HepG2 (cell line): ENCODE results near the gene PLXNA3. TPM values are rescaled to one million over a fixed set of nuclear protein-coding genes. Genes with fewer than 3 reads are reported as not detected.

Experiments used
- ATAC-seq: fragments of 200-7000 bp; cut with Tn5 transposase; 3 replicates; pipeline ENCODE4 v1.9.1; 2020; ENCODE audit warnings: mild to moderate bottlenecking, moderate library complexity
- BruUV-seq: library from RNA; stranded (reverse); fragments of 400-500 nt; replicated peaks from 2 replicates; lab custom pipeline; 2021; lab: Mats Ljungman, UMichigan
- CTCF ChIA-PET: fragments of 300-600 bp; formaldehyde crosslinking; extraction: SDS; loops from one replicate; lab custom pipeline; 2021; ENCODE audit warnings: low total read pairs, inconsistent platforms, low intra/inter-chr PET ratio; lab: Yijun Ruan, JAX
- POLR2A ChIA-PET: fragments of 350-600 bp; sonication (Branson Sonifier 250); formaldehyde crosslinking; loops from one replicate; lab custom pipeline; 2020; ENCODE audit warnings: antibody characterized with exemption, inconsistent platforms; lab: Yijun Ruan, JAX
- DNase-seq: peaks from one replicate; pipeline ENCODE4 v3.0.0-alpha.2; 2015; ENCODE audit warnings: low spot score
- FAIRE-seq: peaks from 3 replicates; lab custom pipeline; 2011; peaks lifted over from hg19 to GRCh38; lab: Jason Lieb, UNC
- H2AFZ ChIP-seq: one replicate; pipeline ENCODE4 v1.6.1; 2011; ENCODE audit warnings: low read length, inconsistent platforms
- H3K27ac ChIP-seq: fragments of 300-600 bp; 3 replicates; pipeline ENCODE4 v1.8.0; 2011; ENCODE audit warnings: mixed run types, mild to moderate bottlenecking, mixed read lengths, low read length, inconsistent platforms; ENCODE audit not compliant: insufficient read depth; ENCODE audit errors: extremely low read length
- H3K27me3 ChIP-seq, 2 experiments: fragments of 200-600 bp in 1 of 2; 2 replicates in 1 of 2; 3 replicates in 1 of 2; pipeline versions ENCODE4 v1.6.0 to v1.8.0; 2011; ENCODE audit warnings: low read length in 2 of 2, mild to moderate bottlenecking in 2 of 2, moderate library complexity in 2 of 2, inconsistent platforms in 1 of 2; ENCODE audit not compliant: insufficient read depth in 2 of 2, control insufficient read depth in 1 of 2
- H3K36me3 ChIP-seq, 2 experiments: fragments of 200-600 bp in 1 of 2; replicated peaks in 1 of 2; 2 replicates in 1 of 2; 3 replicates in 1 of 2; pipeline versions ENCODE4 v1.5.1 to v1.8.0; 2011; ENCODE audit warnings: low read length in 2 of 2, inconsistent platforms in 1 of 2; ENCODE audit not compliant: insufficient read depth in 2 of 2, control insufficient read depth in 1 of 2
- H3K4me1 ChIP-seq: 2 replicates; pipeline ENCODE4 v1.5.1; 2012; ENCODE audit warnings: low read length, inconsistent platforms; ENCODE audit not compliant: insufficient read depth
- H3K4me2 ChIP-seq: 2 replicates; pipeline ENCODE4 v1.6.0; 2011; ENCODE audit warnings: low read depth, low read length, inconsistent platforms
- H3K4me3 ChIP-seq, 3 experiments: fragments of 200-600 bp in 1 of 3; sonication (generic), shearing (Covaris generic) in 1 of 3; replicated peaks in 1 of 3; 2 replicates each; pipeline ENCODE4 v1.5.1; 2011 to 2016; ENCODE audit warnings: low read length in 3 of 3, inconsistent platforms in 2 of 3, low read depth in 2 of 3, mild to moderate bottlenecking in 2 of 3, control low read depth in 1 of 3, mixed read lengths in 1 of 3; ENCODE audit not compliant: insufficient read depth in 1 of 3
- H3K79me2 ChIP-seq: one replicate; pipeline ENCODE4 v1.6.1; 2011; ENCODE audit warnings: low read length, inconsistent platforms; ENCODE audit not compliant: insufficient read depth
- H3K9ac ChIP-seq: 2 replicates; pipeline ENCODE4 v1.6.0; 2011; ENCODE audit warnings: mild to moderate bottlenecking, low read depth, low read length, inconsistent platforms; ENCODE audit not compliant: insufficient read depth
- H3K9me3 ChIP-seq: 2 replicates; pipeline ENCODE4 v1.5.1; 2012; ENCODE audit warnings: mild to moderate bottlenecking, low read length
- H4K20me1 ChIP-seq: 2 replicates; pipeline ENCODE4 v1.6.0; 2011; ENCODE audit warnings: inconsistent platforms, mild to moderate bottlenecking, low read length, moderate library complexity; ENCODE audit not compliant: insufficient read depth
- ATF7-NPFF ChIP-seq: sonication (generic); formaldehyde crosslinking; IDR thresholded peaks from 2 replicates; pipeline ENCODE4 v1.8.1; 2023; ENCODE audit warnings: mild to moderate bottlenecking, low read depth, missing genetic modification reagents, moderate library complexity
- CSRNP1 ChIP-seq: sonication (generic); formaldehyde crosslinking; IDR thresholded peaks from 2 replicates; pipeline ENCODE4 v1.8.1; 2023; ENCODE audit warnings: mild to moderate bottlenecking, missing genetic modification reagents
- GATA4 ChIP-seq: sonication (generic); IDR thresholded peaks from 2 replicates; pipeline ENCODE4 v1.6.1; 2016; ENCODE audit warnings: antibody characterized with exemption, low read depth, borderline replicate concordance
- KLF6 ChIP-seq: IDR thresholded peaks from 2 replicates; pipeline ENCODE4 v1.8.0; 2016; ENCODE audit warnings: missing biosample characterization, missing genetic modification reagents
- POLR2A ChIP-seq, 2 experiments: IDR thresholded peaks; 2 replicates each; pipeline ENCODE4 v1.6.1; 2011; ENCODE audit warnings: low read depth in 2 of 2, low read length in 2 of 2, mild to moderate bottlenecking in 1 of 2, moderate library complexity in 1 of 2; ENCODE audit not compliant: insufficient read depth in 1 of 2
- STAT5B ChIP-seq: sonication (generic); formaldehyde crosslinking; IDR thresholded peaks from 2 replicates; pipeline ENCODE4 v1.4.0; 2020; ENCODE audit warnings: missing genetic modification reagents
- YEATS4 ChIP-seq: sonication (generic); formaldehyde crosslinking; IDR thresholded peaks from 2 replicates; pipeline ENCODE4 v1.4.0; 2020; ENCODE audit warnings: missing genetic modification reagents, borderline replicate concordance
- YY1 ChIP-seq: IDR thresholded peaks from 2 replicates; pipeline ENCODE4 v1.6.1; 2011; ENCODE audit warnings: low read length, low read depth, moderate library complexity, mild to moderate bottlenecking; ENCODE audit not compliant: insufficient read depth, insufficient replicate concordance
- ZNF644 ChIP-seq: IDR thresholded peaks from 2 replicates; pipeline ENCODE4 v1.6.1; 2016; ENCODE audit warnings: low read depth
- ZNF687 ChIP-seq: sonication (generic); formaldehyde crosslinking; IDR thresholded peaks from 2 replicates; pipeline ENCODE4 v1.5.1; 2020; ENCODE audit warnings: mild to moderate bottlenecking, missing genetic modification reagents, moderate library complexity
- WGBS: methylation state at CpG from one replicate; pipeline ENCODE4 v1.1.6; 2017; ENCODE audit warnings: low lambda C conversion rate; 5-methylcytosine and 5-hydroxymethylcytosine counted together
- in situ Hi-C: cut with HindIII; loops from 2 replicates; pipeline ENCODE4 v1.10.0; 2017; ENCODE audit warnings: low pct_unique_long_range_greater_than_20kb; ENCODE audit not compliant: extremely low pct_ligation_motif_present
- intact Hi-C: fragments of 100-400 bp; cut with micrococcal nuclease; formaldehyde crosslinking; loops from one replicate; pipeline ENCODE4 v1.10.0; 2022; ENCODE audit not compliant: unreplicated experiment
- polyA plus RNA-seq, 8 experiments: library from polyadenylated mRNA; depleted of rRNA in 3 of 8; stranded (reverse) in 7 of 8; unstranded in 1 of 8; fragments of >200 nt; fragmentation: Illumina TruSeq in 4 of 8; extraction: Trizol in 4 of 8; gene quantifications; 2 replicates each; pipeline versions ENCODE4 v1.2.1 to v1.2.3, GENCODE V29; 2011 to 2016; ENCODE audit warnings: low read depth in 4 of 8, missing spikeins in 1 of 8, mixed read lengths in 1 of 8; ENCODE audit not compliant: insufficient read depth in 1 of 8
- total RNA-seq, 5 experiments: library from RNA; depleted of rRNA; stranded (reverse); fragments of >200 nt; fragmentation: Illumina TruSeq; extraction: Trizol; gene quantifications; 2 replicates each; pipeline ENCODE4 v1.2.3, GENCODE V29; 2016; ENCODE audit warnings: low read depth in 1 of 5
- TF ChIP-seq, protein P1 (sequence below): sonication (generic); formaldehyde crosslinking; IDR thresholded peaks from 2 replicates; pipeline ENCODE4 v1.9.0; 2022; ENCODE audit warnings: missing genetic modification reagents, mild to moderate bottlenecking, borderline replicate concordance
- TF ChIP-seq, protein P2 (sequence below): IDR thresholded peaks from 2 replicates; pipeline ENCODE4 v1.6.1; 2016; ENCODE audit warnings: missing genetic modification reagents, missing compliant biosample characterization

Gene PLXNA3
- total and polyA plus RNA-seq, 2 of the 13 experiments (the other 11 are each of a cell fraction or from before 2014, with no cell fraction given) = 5.8 to 20.6 TPM

- DNase-seq (peak; percentile 45), ATAC-seq (peak; percentile 64), FAIRE-seq (peak; percentile 43)
- Histone ChIP-seq H3K4me3 (peak overlapping the region; percentile 57 to 73 (median 72)), H3K36me3 (0 out of 5 replicates have a peak, but pooled peaks cover 0 to 4% of the 10 kb centered on the region in 2 experiments), H3K4me2 (peak overlapping the region; percentile 71), H3K79me2 (no peaks in the 10 kb centered on the region), H3K27ac (peak overlapping the region; percentile 67), H3K27me3 (no peaks in the 10 kb centered on the region), H3K9ac (peak overlapping the region; percentile 71), H2AFZ (no peak overlapping the region), H3K4me1 (peaks cover 25% of the 10 kb centered on the region), H3K9me3 (no peaks in the 10 kb centered on the region), H4K20me1 (no peaks in the 10 kb centered on the region)
- BruUV-seq = no TSS peak
- intact Hi-C loops = no loop called here
- POLR2A ChIA-PET = interaction anchor here (0.6 to 4.9 kb wide), 9 partner anchors 9 to 105 kb away, joined by 3 to 75 read pairs (median 6); partner anchors contain the start of genes ATP6AP1, FAM3A, RPL10 and SLC10A3
- no CpG with 5 or more reads among the region's 29 CpGs for WGBS
- CTCF ChIA-PET = no interaction called here
- in situ Hi-C loops = loop anchor here (25.0 kb wide), 1 partner anchor 125 kb away; the partner anchor contains the start of genes G6PD and IKBKG
- peak; percentile 8; the same call in 1 of the 2 replicates for TF ChIP-seq ZNF687
- TF ChIP-seq STAT5B = no peak
- TF ChIP-seq POLR2A (IDR thresholded peaks at IDR 0.05; ENCODE audit: insufficient read depth in 1 of 2, low read depth in 2 of 2, low read length in 2 of 2) = peak in 1 of 2 experiments; percentile 68; a peak in 2 of 4 replicates
- TF ChIP-seq, protein P1, sequence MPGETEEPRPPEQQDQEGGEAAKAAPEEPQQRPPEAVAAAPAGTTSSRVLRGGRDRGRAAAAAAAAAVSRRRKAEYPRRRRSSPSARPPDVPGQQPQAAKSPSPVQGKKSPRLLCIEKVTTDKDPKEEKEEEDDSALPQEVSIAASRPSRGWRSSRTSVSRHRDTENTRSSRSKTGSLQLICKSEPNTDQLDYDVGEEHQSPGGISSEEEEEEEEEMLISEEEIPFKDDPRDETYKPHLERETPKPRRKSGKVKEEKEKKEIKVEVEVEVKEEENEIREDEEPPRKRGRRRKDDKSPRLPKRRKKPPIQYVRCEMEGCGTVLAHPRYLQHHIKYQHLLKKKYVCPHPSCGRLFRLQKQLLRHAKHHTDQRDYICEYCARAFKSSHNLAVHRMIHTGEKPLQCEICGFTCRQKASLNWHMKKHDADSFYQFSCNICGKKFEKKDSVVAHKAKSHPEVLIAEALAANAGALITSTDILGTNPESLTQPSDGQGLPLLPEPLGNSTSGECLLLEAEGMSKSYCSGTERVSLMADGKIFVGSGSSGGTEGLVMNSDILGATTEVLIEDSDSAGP (CRISPR knock-in tag) = 0 out of 2 replicates have a peak, but pooled peaks have one; percentile 2
- TF ChIP-seq CSRNP1 (CRISPR knock-in tag) = no peak
- TF ChIP-seq ZNF644 = no peak
- TF ChIP-seq YY1 = no peak
- TF ChIP-seq, protein P2, sequence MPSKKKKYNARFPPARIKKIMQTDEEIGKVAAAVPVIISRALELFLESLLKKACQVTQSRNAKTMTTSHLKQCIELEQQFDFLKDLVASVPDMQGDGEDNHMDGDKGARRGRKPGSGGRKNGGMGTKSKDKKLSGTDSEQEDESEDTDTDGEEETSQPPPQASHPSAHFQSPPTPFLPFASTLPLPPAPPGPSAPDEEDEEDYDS (CRISPR knock-in tag) = peak; percentile 45; the same call in 1 of the 2 replicates
- 0 out of 2 replicates have a peak, but pooled peaks have one; percentile 18 for TF ChIP-seq KLF6 (CRISPR knock-in tag)
- peak; percentile 47; the same call in 1 of the 2 replicates for TF ChIP-seq ATF7-NPFF (CRISPR knock-in tag)
- 0 out of 2 replicates have a peak, but pooled peaks have one; percentile 10 for TF ChIP-seq GATA4
- no peak for TF ChIP-seq YEATS4 (CRISPR knock-in tag)
Measured at GRCh38 chrX:154411981-154412340, 46.1 kb upstream of the PLXNA3 start.
